CD4-positive, alpha-beta T cell treated with Interleukin-2 at 100 ng/mL for 4 hours (primary cell): ENCODE measurements around the gene PIM3.
"Not testable (repeated sequence)": the region's sequence is repeated elsewhere in the genome, so short reads cannot be mapped to it uniquely, and the experiment has no call there.

ENCODE experiments used
- DNase-seq: peaks from one replicate; pipeline ENCODE4 v3.0.0-alpha.2; 2020; ENCODE audit warnings: low spot score

PIM3 gene

GRCh38 chr22:49968313-49968830, 7.8 kb downstream of the PIM3 start:
- DNase-seq: no peak

- DNase-seq: no peak
These were observed 8.5 kb downstream of the PIM3 start for GRCh38 chr22:49968831-49969661.

- no peak for DNase-seq
These were observed 9.4 kb downstream of the PIM3 start for GRCh38 chr22:49969751-49970527.

GRCh38 chr22:49970528-49971231, 10.1 kb downstream of the PIM3 start:
- peak; percentile 96 for DNase-seq

GRCh38 chr22:49971232-49972162, 10.9 kb downstream of the PIM3 start:
- no peak for DNase-seq

- DNase-seq: no peak
These were observed 11.8 kb downstream of the PIM3 start for GRCh38 chr22:49972163-49973017.

DNA sequence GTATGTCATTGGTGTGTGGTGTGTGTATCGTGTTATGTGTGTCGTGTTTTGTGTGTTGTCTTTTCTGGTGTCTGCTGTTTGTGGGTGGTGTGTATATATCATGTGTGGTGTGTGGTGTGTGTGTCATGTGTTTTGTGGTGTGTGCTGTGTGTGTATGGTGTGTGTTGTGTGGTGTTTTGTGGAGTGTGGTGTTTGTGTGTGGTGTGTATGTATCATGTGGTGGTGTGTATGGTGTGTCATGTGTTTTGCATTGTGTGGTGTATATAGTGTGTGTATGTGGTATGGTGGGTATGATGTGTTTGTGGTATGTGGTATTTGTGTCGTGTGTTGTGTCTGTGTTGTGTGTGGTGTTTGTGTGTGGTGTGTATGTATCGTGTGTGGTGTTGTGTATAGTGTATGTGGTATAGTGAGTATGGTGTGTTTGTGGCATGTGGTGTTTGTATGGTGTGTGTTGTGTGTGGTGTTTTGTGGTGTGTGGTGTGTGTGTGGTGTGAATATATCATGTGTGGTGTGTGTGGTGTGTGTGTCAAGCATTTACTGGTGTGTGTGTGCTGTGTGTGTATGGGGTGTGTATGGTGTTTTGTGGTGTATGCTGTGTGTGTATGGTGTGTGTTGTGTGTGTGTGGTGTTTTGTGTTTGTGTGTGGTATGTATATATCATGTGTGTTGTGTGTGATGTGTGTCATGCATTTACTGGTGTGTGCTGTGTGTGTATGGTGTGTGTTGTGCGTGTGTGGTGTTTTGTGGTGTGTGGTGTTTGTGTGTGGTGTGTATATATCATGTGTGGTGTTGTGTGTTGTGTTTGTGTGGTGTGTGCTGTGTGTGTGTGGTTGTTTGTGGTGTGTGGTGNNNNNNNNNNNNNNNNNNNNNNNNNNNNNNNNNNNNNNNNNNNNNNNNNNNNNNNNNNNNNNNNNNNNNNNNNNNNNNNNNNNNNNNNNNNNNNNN, 12.7 kb downstream of the PIM3 start:
- DNase-seq: no peak

DNA sequence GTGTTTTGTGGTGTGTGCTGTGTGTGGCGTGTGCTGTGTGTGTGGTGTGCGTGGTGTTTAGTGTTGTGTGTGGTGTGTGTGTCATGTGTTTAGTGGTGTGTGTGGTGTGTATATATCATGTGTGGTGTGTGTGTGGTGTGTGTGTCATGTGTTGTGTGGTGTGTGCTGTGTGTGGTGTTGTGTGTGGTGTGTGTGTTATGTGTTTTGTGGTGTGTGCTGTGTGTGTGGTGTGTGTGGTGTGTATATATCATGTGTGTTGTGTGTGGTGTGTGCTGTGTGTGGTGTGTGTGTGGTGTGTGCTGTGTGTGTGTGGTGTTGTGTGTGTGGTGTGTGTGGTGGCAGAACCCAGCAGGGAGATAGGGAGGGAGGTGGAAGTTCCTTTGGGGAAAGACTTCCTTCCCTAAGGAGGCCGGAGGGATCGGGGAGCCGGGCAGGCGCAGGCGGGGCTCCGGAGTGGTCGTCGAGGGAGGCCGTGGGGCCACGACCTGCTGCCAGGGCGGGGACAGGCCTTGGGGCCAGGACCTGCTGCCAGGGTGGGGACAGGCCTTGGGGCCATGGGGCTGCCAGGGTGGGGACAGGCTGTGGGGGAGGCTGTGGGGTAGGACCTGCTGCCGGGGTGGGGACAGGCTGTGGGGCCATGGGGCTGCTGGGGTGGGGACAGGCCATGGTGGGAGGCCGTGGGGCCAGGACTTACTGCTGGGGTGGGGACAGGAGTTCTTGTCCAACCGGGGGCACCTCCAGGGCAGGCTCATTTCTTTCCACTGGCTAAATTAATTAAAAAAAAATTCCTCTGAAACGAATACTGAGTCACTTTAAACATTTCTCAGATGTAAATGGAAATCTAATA, 15.2 kb downstream of the PIM3 start:
- no peak for DNase-seq

DNA sequence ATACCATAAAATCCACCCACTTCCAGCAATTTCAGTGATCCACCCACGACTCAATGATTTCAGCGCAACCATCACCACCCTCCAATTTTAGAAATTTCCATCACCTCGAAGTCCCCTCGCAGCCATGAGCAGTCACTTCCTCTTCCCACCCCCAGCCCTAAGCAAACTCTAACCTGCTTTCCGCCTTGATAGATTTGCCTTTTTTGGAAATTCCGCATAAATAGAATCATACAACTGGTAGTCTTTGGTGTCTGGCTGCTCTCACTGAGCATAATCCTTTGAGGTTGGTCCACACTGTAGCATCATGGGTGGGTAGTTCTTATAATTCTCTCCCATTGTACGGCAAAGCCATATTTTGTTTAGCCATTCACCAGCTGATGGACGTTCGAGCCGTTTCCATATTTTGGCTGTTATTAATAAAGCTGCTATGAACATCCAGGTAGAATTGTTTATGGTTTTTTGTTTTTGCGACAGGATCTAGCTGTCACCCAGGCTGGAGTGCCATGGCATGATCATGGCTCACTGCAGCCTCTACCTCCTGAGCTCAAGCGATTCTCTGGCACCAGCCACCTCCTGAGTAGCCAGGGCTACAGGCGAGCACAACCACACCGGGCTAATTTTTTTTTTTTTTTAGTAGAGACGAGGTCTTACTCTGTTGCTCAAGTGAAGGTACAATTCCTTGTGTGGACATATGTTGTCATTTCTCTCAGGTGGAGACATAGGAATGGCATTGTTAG, 16.0 kb downstream of the PIM3 start:
- DNase-seq: peak; percentile 60

GRCh38 chr22:49977578-49977977, 17.0 kb downstream of the PIM3 start:
- DNase-seq: no peak

- DNase-seq: peak; percentile 53
These were observed 19.2 kb downstream of the PIM3 start for GRCh38 chr22:49979587-49980264.

- DNase-seq: not testable (repeated sequence)
These were observed 21.2 kb downstream of the PIM3 start for GRCh38 chr22:49981799-49982198.

- peak; percentile 46 for DNase-seq
These were observed 22.8 kb downstream of the PIM3 start for GRCh38 chr22:49983148-49984042.

DNA sequence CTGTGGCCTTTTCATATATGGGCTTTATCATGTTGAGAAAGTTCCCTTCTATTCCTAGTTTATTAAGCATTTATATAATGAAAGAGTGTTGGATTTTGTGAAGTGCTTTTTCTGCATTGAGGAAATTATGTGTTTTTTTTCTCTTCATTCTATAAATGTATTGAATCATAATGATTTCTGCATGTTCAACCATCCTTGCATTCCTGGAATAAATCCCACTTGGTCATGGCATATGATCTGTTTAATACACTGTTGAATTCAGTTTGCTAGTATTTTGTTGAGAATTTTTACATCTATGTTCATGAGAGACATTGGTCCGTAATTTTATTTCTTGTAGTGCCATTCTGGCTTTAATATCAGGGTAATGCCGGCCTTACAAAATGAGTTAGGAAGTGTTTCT, 25.8 kb downstream of the PIM3 start:
- DNase-seq: no peak

DNA sequence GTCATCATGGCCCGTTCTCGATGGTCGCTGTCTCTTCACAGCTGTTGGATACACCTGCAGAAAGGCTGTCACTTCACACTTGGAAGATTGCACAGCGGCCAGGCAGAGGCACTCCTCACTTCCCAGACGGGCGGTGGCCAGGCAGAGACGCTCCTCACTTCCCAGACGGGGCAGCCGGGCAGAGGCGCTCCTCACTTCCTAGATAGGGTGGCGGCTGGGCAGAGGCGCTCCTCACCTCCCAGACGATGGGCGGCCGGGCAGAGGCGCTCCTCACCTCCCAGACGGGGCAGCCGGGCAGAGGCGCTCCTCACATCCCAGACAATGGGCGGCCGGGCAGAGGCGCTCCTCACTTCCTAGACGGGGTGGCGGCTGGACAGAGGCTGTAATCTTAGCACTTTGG, 29.3 kb downstream of the PIM3 start:
- DNase-seq: not testable (repeated sequence)

DNA sequence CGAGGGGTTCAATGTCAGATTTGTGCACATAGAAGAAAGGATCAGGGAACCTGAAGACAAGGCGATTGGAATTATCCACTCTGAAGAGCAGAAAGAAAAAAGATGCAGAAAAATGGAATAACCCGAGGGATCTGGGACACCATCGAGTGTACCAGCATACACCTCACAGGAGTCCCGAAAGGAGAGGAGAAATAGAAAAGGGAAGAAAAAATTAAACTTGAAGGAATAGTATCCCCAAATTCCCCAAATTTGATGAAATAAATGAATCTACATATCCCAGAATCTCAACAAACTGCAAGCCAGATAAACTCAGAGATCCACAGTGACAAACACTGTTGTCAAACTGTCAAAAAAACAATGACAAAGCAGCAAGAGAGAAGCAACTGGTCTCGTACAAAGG, 30.6 kb downstream of the PIM3 start:
- no peak for DNase-seq
